Neural cell (in vitro differentiated cells): ENCODE measurements around the gene ATXN2. TPM values are rescaled to one million over a fixed set of nuclear protein-coding genes. Genes with fewer than 3 reads are reported as not detected.
"Not testable (repeated sequence)": the region's sequence is repeated elsewhere in the genome, so short reads cannot be mapped to it uniquely, and the experiment has no call there.

Experiments used
- H2AFZ ChIP-seq: fragments of 200-600, 300-800 bp; sonication (generic), shearing (Covaris generic); 2 replicates; pipeline ENCODE4 v1.6.0; 2014; ENCODE audit warnings: low read depth, mild to moderate bottlenecking, antibody characterized with exemption, low read length, moderate library complexity
- H3F3A ChIP-seq: fragments of 200-600 bp; shearing (Covaris generic); 2 replicates; pipeline ENCODE4 v1.6.1; 2016; ENCODE audit warnings: mild to moderate bottlenecking, moderate library complexity, mixed read lengths, antibody characterized with exemption, low read length; ENCODE audit not compliant: insufficient read depth, poor library complexity, severe bottlenecking
- H3K27ac ChIP-seq: fragments of 200-600, 300-800 bp; sonication (generic), shearing (Covaris generic); 2 replicates; pipeline ENCODE4 v1.5.1; 2014; ENCODE audit warnings: mild to moderate bottlenecking, low read length, moderate library complexity
- H3K27me3 ChIP-seq: fragments of 300-800, 200-600 bp; sonication (generic), shearing (Covaris generic); 2 replicates; pipeline ENCODE4 v1.6.0; 2014; ENCODE audit warnings: mild to moderate bottlenecking, low read depth, low read length, moderate library complexity; ENCODE audit not compliant: insufficient read depth
- H3K36me3 ChIP-seq: fragments of 300-800, 200-600 bp; sonication (generic), shearing (Covaris generic); 2 replicates; pipeline ENCODE4 v1.5.1; 2014; ENCODE audit warnings: mild to moderate bottlenecking, antibody characterized with exemption, low read length, moderate library complexity; ENCODE audit not compliant: insufficient read depth
- H3K4me2 ChIP-seq: fragments of 300-800, 200-600 bp; sonication (generic), shearing (Covaris generic); 2 replicates; pipeline ENCODE4 v1.6.0; 2014; ENCODE audit warnings: mild to moderate bottlenecking, low read length
- H3K4me3 ChIP-seq: fragments of 300-800, 200-600 bp; sonication (generic), shearing (Covaris generic); 2 replicates; pipeline ENCODE4 v1.5.1; 2014; ENCODE audit warnings: mild to moderate bottlenecking, low read length, moderate library complexity
- H3K79me2 ChIP-seq: fragments of 200-600 bp; shearing (Covaris generic); replicated peaks from 2 replicates; pipeline ENCODE4 v1.6.0; 2014; ENCODE audit warnings: mild to moderate bottlenecking, low read length, moderate library complexity; ENCODE audit not compliant: insufficient read depth
- H3K9ac ChIP-seq: fragments of 300-800, 200-600 bp; sonication (generic), shearing (Covaris generic); 2 replicates; pipeline ENCODE4 v1.6.1; 2016; ENCODE audit warnings: mild to moderate bottlenecking, low read length, mixed read lengths
- H3K9me2 ChIP-seq: fragments of 200-600 bp; shearing (Covaris generic); 2 replicates; pipeline ENCODE4 v1.6.1; 2016; ENCODE audit warnings: mild to moderate bottlenecking, low read length, mixed read lengths; ENCODE audit not compliant: insufficient read depth
- H3K9me3 ChIP-seq: fragments of 200-600, 300-800 bp; sonication (generic), shearing (Covaris generic); 2 replicates; pipeline ENCODE4 v1.6.1; 2016; ENCODE audit warnings: mild to moderate bottlenecking, mixed run types, low read length, moderate library complexity, mixed read lengths
- H4K20me1 ChIP-seq: fragments of 200-600 bp; shearing (Covaris generic); 2 replicates; pipeline ENCODE4 v1.6.1; 2016; ENCODE audit warnings: mild to moderate bottlenecking, mixed run types; ENCODE audit not compliant: insufficient read depth
- CTCF ChIP-seq: fragments of 450-650 bp; IDR thresholded peaks from 2 replicates; pipeline ENCODE4 v1.5.1; 2014; ENCODE audit warnings: antibody characterized with exemption, mild to moderate bottlenecking, moderate library complexity; ENCODE audit not compliant: poor library complexity, severe bottlenecking
- EP300 ChIP-seq: fragments of 450-650 bp; conservative IDR thresholded peaks from 2 replicates; pipeline ENCODE4 v1.6.1; 2014; ENCODE audit warnings: antibody characterized with exemption, mild to moderate bottlenecking, moderate library complexity; ENCODE audit not compliant: poor library complexity, severe bottlenecking
- EZH2 ChIP-seq: fragments of 200-600, 300-800 bp; shearing (Covaris generic), sonication (generic); IDR thresholded peaks from 2 replicates; pipeline ENCODE4 v1.6.1; 2014; ENCODE audit warnings: antibody characterized with exemption, low read length, borderline replicate concordance, mild to moderate bottlenecking; ENCODE audit not compliant: insufficient read depth, poor library complexity, severe bottlenecking
- MXI1 ChIP-seq: fragments of 450-650 bp; conservative IDR thresholded peaks from 2 replicates; pipeline ENCODE4 v1.6.1; 2014; ENCODE audit warnings: antibody characterized with exemption, mild to moderate bottlenecking; ENCODE audit not compliant: poor library complexity, severe bottlenecking
- POLR2AphosphoS5 ChIP-seq: IDR thresholded peaks from 2 replicates; pipeline ENCODE4 v1.6.1; 2012
- RAD21 ChIP-seq: fragments of 450-650 bp; conservative IDR thresholded peaks from 2 replicates; pipeline ENCODE4 v1.6.1; 2014; ENCODE audit warnings: antibody characterized with exemption, mild to moderate bottlenecking, moderate library complexity
- REST ChIP-seq: IDR thresholded peaks from 2 replicates; pipeline ENCODE4 v1.6.1; 2012; ENCODE audit warnings: borderline replicate concordance
- SMC3 ChIP-seq: fragments of 450-650 bp; conservative IDR thresholded peaks from 2 replicates; pipeline ENCODE4 v1.6.1; 2014; ENCODE audit warnings: antibody characterized with exemption, mild to moderate bottlenecking, moderate library complexity; ENCODE audit not compliant: poor library complexity
- TAF1 ChIP-seq: IDR thresholded peaks from 2 replicates; pipeline ENCODE4 v1.6.1; 2012; ENCODE audit warnings: low read depth
- polyA plus RNA-seq: library from polyadenylated mRNA; depleted of rRNA; stranded (reverse); fragments of >200 nt; gene quantifications from 2 replicates; pipeline ENCODE4 v1.2.3, GENCODE V29; 2014

ATXN2 gene
- polyA plus RNA-seq, 1 donor from 2014 or later = 12.6 TPM

GRCh38 chr12:111503116-111503515, 96.0 kb downstream of the ATXN2 start:
- no peak overlapping the region for H3K27ac ChIP-seq

GRCh38 chr12:111494676-111495075, 104.4 kb downstream of the ATXN2 start:
- no peak overlapping the region for H3K4me2 ChIP-seq
- TF ChIP-seq EZH2 (no peak), TAF1 (no peak), SMC3 (no peak), CTCF (no peak), EP300 (no peak), POLR2AphosphoS5 (no peak), MXI1 (no peak)
- no peaks in the 10 kb centered on the region for H3K79me2 ChIP-seq
- no peak overlapping the region for H3K4me3 ChIP-seq
- no peaks in the 10 kb centered on the region for H3K9me3 ChIP-seq
- no peaks in the 10 kb centered on the region for H3K27me3 ChIP-seq
- no peaks in the 10 kb centered on the region for H3F3A ChIP-seq
- no peak overlapping the region for H2AFZ ChIP-seq
- H3K9ac ChIP-seq = no peak overlapping the region
- H4K20me1 ChIP-seq = no peaks in the 10 kb centered on the region
- no peaks in the 10 kb centered on the region for H3K9me2 ChIP-seq
- no peak overlapping the region for H3K27ac ChIP-seq
- peaks cover 3% of the 10 kb centered on the region for H3K36me3 ChIP-seq

More at GRCh38 chr12:111503116-111503515, 96.0 kb downstream of the ATXN2 start:
- Histone ChIP-seq H3K79me2 (no peaks in the 10 kb centered on the region), H3K4me3 (no peak overlapping the region), H4K20me1 (no peaks in the 10 kb centered on the region), H3K9me2 (no peaks in the 10 kb centered on the region), H3K9me3 (no peaks in the 10 kb centered on the region), H3K36me3 (no peaks in the 10 kb centered on the region), H2AFZ (no peak overlapping the region), H3F3A (no peaks in the 10 kb centered on the region), H3K27me3 (no peaks in the 10 kb centered on the region), H3K9ac (no peak overlapping the region), H3K4me2 (no peak overlapping the region)
- TF ChIP-seq EP300 (no peak), EZH2 (no peak), POLR2AphosphoS5 (no peak), CTCF (no peak), REST (no peak), SMC3 (no peak), RAD21 (no peak), TAF1 (no peak), MXI1 (no peak)

- not testable (repeated sequence) for H3K9me3 ChIP-seq, H3F3A ChIP-seq, H2AFZ ChIP-seq, H3K4me2 ChIP-seq, H4K20me1 ChIP-seq, H3K4me3 ChIP-seq, H3K27ac ChIP-seq, H3K27me3 ChIP-seq, H3K79me2 ChIP-seq, H3K36me3 ChIP-seq, H3K9ac ChIP-seq, H3K9me2 ChIP-seq
Observed at GRCh38 chr12:111492979-111493378, 106.1 kb downstream of the ATXN2 start.
